ENCODE data around the gene ADAM19. TPM values are rescaled to one million over a fixed set of nuclear protein-coding genes. Genes with fewer than 3 reads are reported as not detected.

ADAM19 gene
- total RNA-seq, 2 experiments from 2014 or later = 24.2 to 103 TPM

- Histone ChIP-seq H3K4me1 (ENCODE audit: insufficient read depth, low read length, poor library complexity, severe bottlenecking) (peaks cover 13% of the 10 kb centered on the region), H3K4me2 (ENCODE audit: low read length) (no peak overlapping the region)
- POLR2A ChIA-PET = interaction anchor here (0.6 to 0.9 kb wide), 5 partner anchors 10 to 186 kb away, joined by 3 read pairs; no protein-coding TSS in a partner anchor
Observed at GRCh38 chr5:157608972-157609565, 33.5 kb upstream of the ADAM19 start.

GRCh38 chr5:157607371-157608161, 32.0 kb upstream of the ADAM19 start:
- no TSS peak for BruUV-seq (replicated peaks)
- no peaks in the 10 kb centered on the region; the same call in 1 of the 2 replicates for H3K36me3 ChIP-seq (ENCODE audit: insufficient read depth, low read length)
- H3K4me2 ChIP-seq (ENCODE audit: low read length) = 0 out of 2 replicates have a peak overlapping the region, but pooled peaks have one; percentile 12
- TF ChIP-seq, protein P1, sequence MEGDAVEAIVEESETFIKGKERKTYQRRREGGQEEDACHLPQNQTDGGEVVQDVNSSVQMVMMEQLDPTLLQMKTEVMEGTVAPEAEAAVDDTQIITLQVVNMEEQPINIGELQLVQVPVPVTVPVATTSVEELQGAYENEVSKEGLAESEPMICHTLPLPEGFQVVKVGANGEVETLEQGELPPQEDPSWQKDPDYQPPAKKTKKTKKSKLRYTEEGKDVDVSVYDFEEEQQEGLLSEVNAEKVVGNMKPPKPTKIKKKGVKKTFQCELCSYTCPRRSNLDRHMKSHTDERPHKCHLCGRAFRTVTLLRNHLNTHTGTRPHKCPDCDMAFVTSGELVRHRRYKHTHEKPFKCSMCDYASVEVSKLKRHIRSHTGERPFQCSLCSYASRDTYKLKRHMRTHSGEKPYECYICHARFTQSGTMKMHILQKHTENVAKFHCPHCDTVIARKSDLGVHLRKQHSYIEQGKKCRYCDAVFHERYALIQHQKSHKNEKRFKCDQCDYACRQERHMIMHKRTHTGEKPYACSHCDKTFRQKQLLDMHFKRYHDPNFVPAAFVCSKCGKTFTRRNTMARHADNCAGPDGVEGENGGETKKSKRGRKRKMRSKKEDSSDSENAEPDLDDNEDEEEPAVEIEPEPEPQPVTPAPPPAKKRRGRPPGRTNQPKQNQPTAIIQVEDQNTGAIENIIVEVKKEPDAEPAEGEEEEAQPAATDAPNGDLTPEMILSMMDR (conservative IDR thresholded peaks at IDR 0.05; ENCODE audit: low read length) = no peak
- no peak for TF ChIP-seq EZH2phosphoT487 (IDR thresholded peaks at IDR 0.05; ENCODE audit: borderline replicate concordance, low read depth, low read length)
- DNase-seq (ENCODE audit: low spot score) = no peak
- peak overlapping the region; percentile 43; the same call in 1 of the 2 replicates for H2AFZ ChIP-seq (ENCODE audit: low read length)
- ChIA-PET CTCF (ENCODE audit: unreplicated experiment) (no interaction called here), POLR2A (interaction anchor here (0.5 to 1.1 kb wide), 3 partner anchors 11 to 50 kb away, joined by 3 read pairs; no protein-coding TSS in a partner anchor)
- no peaks in the 10 kb centered on the region for H3K9me2 ChIP-seq (ENCODE audit: insufficient read depth, low read length)
- intact Hi-C loops (cut with micrococcal nuclease; ENCODE audit: unreplicated experiment) = no loop called here
- H3K79me2 ChIP-seq (ENCODE audit: insufficient read depth, low read depth, low read length) = no peaks in the 10 kb centered on the region
- H3K4me1 ChIP-seq (ENCODE audit: insufficient read depth, low read length, poor library complexity, severe bottlenecking) = peaks cover 28% of the 10 kb centered on the region
- peaks cover 9% of the 10 kb centered on the region; the same call in 1 of the 2 replicates for H3K9me3 ChIP-seq (ENCODE audit: low read length)
- no peak overlapping the region for H3K27ac ChIP-seq (ENCODE audit: low read depth, low read length, poor library complexity, severe bottlenecking)
- no peak overlapping the region for H3K4me3 ChIP-seq (ENCODE audit: low read depth, low read length, poor library complexity, severe bottlenecking)
- H4K20me1 ChIP-seq (ENCODE audit: insufficient read depth, low read length) = no peaks in the 10 kb centered on the region

More at GRCh38 chr5:157608972-157609565, 33.5 kb upstream of the ADAM19 start:
- Histone ChIP-seq H2AFZ (ENCODE audit: low read length) (no peak overlapping the region), H3K79me2 (ENCODE audit: insufficient read depth, low read depth, low read length) (no peaks in the 10 kb centered on the region), H4K20me1 (ENCODE audit: insufficient read depth, low read length) (no peaks in the 10 kb centered on the region), H3K9me3 (ENCODE audit: low read length) (peaks cover 9% of the 10 kb centered on the region; the same call in 1 of the 2 replicates), H3K4me3 (ENCODE audit: low read depth, low read length, poor library complexity, severe bottlenecking) (no peak overlapping the region), H3K36me3 (ENCODE audit: insufficient read depth, low read length) (no peaks in the 10 kb centered on the region; the same call in 1 of the 2 replicates), H3K9me2 (ENCODE audit: insufficient read depth, low read length) (no peaks in the 10 kb centered on the region), H3K27ac (ENCODE audit: low read depth, low read length, poor library complexity, severe bottlenecking) (no peak overlapping the region)
- intact Hi-C loops (cut with micrococcal nuclease; ENCODE audit: unreplicated experiment) = no loop called here
- no peak for DNase-seq (ENCODE audit: low spot score)
- BruUV-seq (replicated peaks) = no TSS peak
- TF ChIP-seq EZH2phosphoT487 (IDR thresholded peaks at IDR 0.05; ENCODE audit: borderline replicate concordance, low read depth, low read length) = no peak
- TF ChIP-seq, protein P1 (conservative IDR thresholded peaks at IDR 0.05; ENCODE audit: low read length) = no peak
- CTCF ChIA-PET (ENCODE audit: unreplicated experiment) = interaction anchor here (0.5 kb wide), 1 partner anchor 340 kb away, joined by 3 read pairs; no protein-coding TSS in a partner anchor
